CD8-positive, alpha-beta memory T cell (primary cell): ENCODE results near the gene RANBP9. TPM values are rescaled to one million over a fixed set of nuclear protein-coding genes. Genes with fewer than 3 reads are reported as not detected.
A peak's percentile ranks its signal among the peaks of the same experiment; 100 is the strongest.

Source experiments
- CTCF ChIA-PET: fragments of 350-600 bp; sonication (Branson Sonifier 250); formaldehyde crosslinking; loops from one replicate; lab custom pipeline; 2021; ENCODE audit warnings: antibody characterized with exemption; lab: Charles Lee
- POLR2A ChIA-PET: fragments of 350-600 bp; sonication (Branson Sonifier 250); formaldehyde crosslinking; loops from one replicate; lab custom pipeline; 2021; ENCODE audit warnings: antibody characterized with exemption; lab: Charles Lee
- DNase-seq, 5 donors: peaks; one replicate each; pipeline versions ENCODE4 v3.0.0 to v3.0.0-alpha.2; 2020 to 2022; ENCODE audit warnings: mixed read lengths in 1 of 5
- H3K27ac ChIP-seq: one replicate; pipeline ENCODE4 v1.7.0; 2013; ENCODE audit warnings: low read depth, mild to moderate bottlenecking, low read length, moderate library complexity
- H3K27me3 ChIP-seq: 2 replicates; pipeline ENCODE4 v1.7.0; 2013; ENCODE audit warnings: low read length, mild to moderate bottlenecking; ENCODE audit not compliant: insufficient read depth, poor library complexity, severe bottlenecking
- H3K36me3 ChIP-seq: 2 replicates; pipeline ENCODE4 v1.7.0; 2013; ENCODE audit warnings: mild to moderate bottlenecking, low read length, moderate library complexity; ENCODE audit not compliant: insufficient read depth
- H3K4me1 ChIP-seq: 2 replicates; pipeline ENCODE4 v1.7.0; 2013; ENCODE audit warnings: mild to moderate bottlenecking, low read length, moderate library complexity; ENCODE audit not compliant: insufficient read depth
- H3K4me3 ChIP-seq: 2 replicates; pipeline ENCODE4 v1.7.0; 2013; ENCODE audit warnings: mild to moderate bottlenecking, low read length
- H3K9me3 ChIP-seq: 2 replicates; pipeline ENCODE4 v1.7.0; 2013; ENCODE audit warnings: mild to moderate bottlenecking, low read length
- H3K27ac Mint-ChIP-seq, 8 donors: one replicate each; pipeline ENCODE4 v1.8.0; 2020 to 2021; ENCODE audit warnings: mixed read lengths in 8 of 8, mild to moderate bottlenecking in 6 of 8, inconsistent platforms in 3 of 8, moderate library complexity in 3 of 8
- H3K27me3 Mint-ChIP-seq, 2 donors: one replicate each; pipeline ENCODE4 v1.8.0; 2020 to 2021; ENCODE audit warnings: mixed read lengths in 2 of 2, mild to moderate bottlenecking in 1 of 2, moderate library complexity in 1 of 2
- H3K36me3 Mint-ChIP-seq, 3 donors: one replicate each; pipeline ENCODE4 v1.8.0; 2020 to 2021; ENCODE audit warnings: mixed read lengths in 3 of 3, inconsistent platforms in 1 of 3, mild to moderate bottlenecking in 1 of 3
- H3K4me1 Mint-ChIP-seq, 3 donors: one replicate each; pipeline ENCODE4 v1.8.0; 2020 to 2021; ENCODE audit warnings: mixed read lengths in 3 of 3, inconsistent platforms in 1 of 3, mild to moderate bottlenecking in 1 of 3
- H3K4me3 Mint-ChIP-seq, 7 donors: one replicate each; pipeline ENCODE4 v1.8.0; 2020 to 2021; ENCODE audit warnings: mixed read lengths in 7 of 7, mild to moderate bottlenecking in 6 of 7, moderate library complexity in 4 of 7, inconsistent platforms in 2 of 7
- H3K9me3 Mint-ChIP-seq, 5 donors: one replicate each; pipeline ENCODE4 v1.8.0; 2020 to 2022; ENCODE audit warnings: mixed read lengths in 5 of 5, mild to moderate bottlenecking in 3 of 5, moderate library complexity in 2 of 5, inconsistent platforms in 1 of 5
- polyA plus RNA-seq: library from polyadenylated mRNA; unstranded; fragments of 300-500 nt; fragmentation: Illumina TruSeq; gene quantifications from one replicate; pipeline ENCODE4 v1.2.3, GENCODE V29; 2021
- total RNA-seq, 2 experiments: library from RNA; stranded (reverse); gene quantifications; one replicate each; pipeline ENCODE4 v1.2.3, GENCODE V29; 2021

Gene RANBP9
- total and polyA plus RNA-seq, 3 experiments from 2014 or later: 6.2 to 47.0 (median 45.4) TPM

GRCh38 chr6:13572240-13572639 lies 139.4 kb downstream of the RANBP9 start:
- Histone ChIP-seq H3K27me3 (no peaks in the 10 kb centered on the region), H3K36me3 (no peaks in the 10 kb centered on the region), H3K4me3 (no peak overlapping the region), H3K9me3 (no peaks in the 10 kb centered on the region), H3K27ac (no peak overlapping the region), H3K4me1 (peaks cover 10% of the 10 kb centered on the region)
- peaks cover 3 to 12% of the 10 kb centered on the region in 2 donors for H3K27me3 Mint-ChIP-seq
- ChIA-PET CTCF (interaction anchor here (3.7 to 6.6 kb wide), 2 partner anchors 11 to 43 kb away, joined by 38 to 94 read pairs; partner anchors contain the start of gene NOL7), POLR2A (interaction anchor here (0.9 kb wide), 1 partner anchor 42 kb away, joined by 3 read pairs; no protein-coding TSS in a partner anchor)
- no peak for DNase-seq
- peaks cover 0 to 9% (median 0%) of the 10 kb centered on the region in 3 donors for H3K36me3 Mint-ChIP-seq
- H3K4me1 Mint-ChIP-seq: peaks cover 21 to 31% (median 29%) of the 10 kb centered on the region in 3 donors
- H3K27ac Mint-ChIP-seq: peak overlapping the region in 3 of 8 donors; percentile 3 to 95 (median 74)
- H3K9me3 Mint-ChIP-seq: no peaks in the 10 kb centered on the region
- H3K4me3 Mint-ChIP-seq: peak overlapping the region in 5 of 7 donors; percentile 27 to 92 (median 83)

Other genes with a start within 250 kb of the RANBP9 start
- 1 to 10 TPM; 8.2 to 8.7 TPM for gene GFOD1, start 224.2 kb downstream of the RANBP9 start, total RNA-seq
- gene GFOD1, start 224.2 kb downstream of the RANBP9 start, polyA plus RNA-seq: 3.6 TPM
- gene SIRT5, start 137.2 kb downstream of the RANBP9 start, total RNA-seq: 10 to 100 TPM in 1 of 2 experiments, 1 to 10 TPM in 1; 8.2 to 10.7 TPM
- gene SIRT5, start 137.2 kb downstream of the RANBP9 start, polyA plus RNA-seq: 9.7 TPM
- gene NOL7, start 96.5 kb downstream of the RANBP9 start, total RNA-seq: 100 to 1,000 TPM; 120 to 122 TPM
- gene NOL7, start 96.5 kb downstream of the RANBP9 start, polyA plus RNA-seq: 137 TPM
- 10 to 100 TPM; 50.9 to 54.8 TPM for gene MCUR1, start 102.7 kb upstream of the RANBP9 start, total RNA-seq
- 8.4 TPM for gene MCUR1, start 102.7 kb upstream of the RANBP9 start, polyA plus RNA-seq
- gene RNF182, start 213.1 kb upstream of the RANBP9 start, total RNA-seq: not detected
- not detected for gene RNF182, start 213.1 kb upstream of the RANBP9 start, polyA plus RNA-seq